GM20431 (cell line): ENCODE data around the gene IL18.
"Not testable (repeated sequence)": the region's sequence is repeated elsewhere in the genome, so short reads cannot be mapped to it uniquely, and the experiment has no call there.

Experiments
- in situ Hi-C: fragments of 300-500 bp; cut with MseI, MboI; formaldehyde crosslinking; loops from one replicate; pipeline ENCODE4 v1.15.0; 2020; ENCODE audit warnings: low sequenced_read_pairs; ENCODE audit not compliant: unreplicated experiment

Gene IL18

DNA sequence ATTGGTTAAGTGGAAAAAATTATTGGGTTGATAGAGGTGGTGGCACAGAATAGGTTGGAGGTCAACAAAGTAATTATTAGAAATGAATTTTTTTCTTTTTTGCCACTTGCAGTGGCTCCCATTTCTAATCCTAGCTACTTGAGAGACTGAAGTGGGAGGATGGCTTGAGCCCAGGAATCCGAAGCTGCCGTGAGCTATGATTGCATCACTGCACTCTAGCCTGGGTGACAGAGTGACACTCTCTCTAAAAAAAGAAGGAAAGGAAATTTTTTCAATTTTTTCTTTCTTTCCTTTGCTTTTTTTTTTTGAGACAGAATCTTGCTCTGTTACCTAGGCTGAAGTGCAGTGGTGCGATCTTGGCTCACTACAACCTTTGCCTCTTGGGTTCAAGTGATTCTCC, 9.3 kb upstream of the IL18 start:
- in situ Hi-C loops: no loop called here

DNA sequence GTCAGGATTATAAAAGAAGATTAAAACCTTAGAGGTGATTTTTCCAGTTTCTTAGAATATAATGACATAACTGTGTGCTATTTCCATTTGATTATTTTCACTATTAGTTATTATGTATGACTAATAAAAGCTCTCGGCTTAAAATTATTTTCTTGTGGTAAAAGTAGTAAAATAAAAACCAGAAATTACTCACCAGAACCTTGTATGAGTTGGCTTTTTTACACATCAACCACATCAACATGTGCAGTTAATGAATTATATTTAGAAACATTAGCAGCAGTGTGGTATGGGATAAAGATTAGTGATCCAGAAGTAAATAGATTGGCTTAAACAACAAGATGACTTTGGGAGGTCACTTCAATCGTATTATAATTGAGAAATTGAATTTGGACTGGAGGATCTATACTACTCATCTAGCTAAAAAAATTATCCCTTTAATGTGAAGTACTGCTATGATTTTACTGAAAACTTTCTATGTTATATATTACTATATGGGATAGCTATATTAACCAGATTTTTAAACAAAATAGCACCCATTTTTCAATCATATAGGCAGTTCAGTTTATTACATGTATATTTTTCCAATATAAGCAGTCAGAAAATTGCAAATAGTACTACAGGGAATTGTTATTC, 8.6 kb upstream of the IL18 start:
- in situ Hi-C loops: no loop called here

DNA sequence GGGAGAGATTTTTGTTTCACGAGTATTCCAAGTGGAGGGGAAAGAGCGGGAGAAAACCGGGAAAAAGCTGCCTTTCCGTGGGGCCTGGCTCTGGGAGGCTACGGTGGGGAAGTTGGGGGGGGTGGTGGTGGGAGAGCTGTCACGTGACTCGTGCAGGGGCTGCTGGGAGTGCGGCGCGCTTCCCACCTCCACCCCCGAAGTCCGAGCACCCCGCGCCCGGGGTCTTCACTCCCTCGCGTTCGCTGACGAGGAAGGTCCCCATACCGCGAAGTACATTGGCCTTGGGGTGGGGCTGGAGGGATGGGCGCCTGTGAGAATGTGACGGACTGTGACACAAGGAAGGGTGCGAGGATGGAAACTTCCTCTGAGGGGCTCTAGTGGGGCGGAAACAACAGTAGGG, 3.3 kb upstream of the IL18 start, which contains the start of gene TEX12:
TEX12 (plus strand) TSS at position 228 of the 400 bp plus-strand sequence. CDS start 1,897 bp downstream, outside the sequence.
- in situ Hi-C loops: no loop called here

- in situ Hi-C loops: no loop called here
These were observed 2.7 kb upstream of the IL18 start for GRCh38 chr11:112166562-112166961.

- in situ Hi-C loops: no loop called here
These were observed 1.2 kb upstream of the IL18 start for GRCh38 chr11:112165049-112165448.

- in situ Hi-C loops: no loop called here
These were observed 940 bp downstream of the IL18 start for GRCh38 chr11:112162761-112163546.

GRCh38 chr11:112162200-112162599, 1.7 kb downstream of the IL18 start:
- in situ Hi-C loops: not testable (repeated sequence)

DNA sequence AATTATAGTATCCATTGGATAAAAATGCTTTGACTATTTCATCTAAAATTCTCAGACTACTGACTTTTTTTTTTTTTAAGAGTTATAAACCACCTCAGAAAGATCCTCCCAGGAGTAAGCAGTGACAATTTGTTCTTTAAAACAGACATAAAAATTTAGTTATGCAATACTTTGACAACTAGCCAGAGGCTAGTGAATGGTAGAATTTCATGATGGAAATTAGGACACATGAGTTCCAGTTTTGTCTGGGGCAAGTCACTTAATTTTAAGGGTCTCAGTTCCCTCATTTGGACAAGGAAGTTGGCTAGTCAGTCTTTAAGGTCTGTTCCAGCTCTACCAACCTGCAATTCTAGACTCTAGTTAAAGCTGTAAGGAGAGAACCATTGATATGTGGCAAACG, 2.9 kb downstream of the IL18 start:
- in situ Hi-C loops: no loop called here

DNA sequence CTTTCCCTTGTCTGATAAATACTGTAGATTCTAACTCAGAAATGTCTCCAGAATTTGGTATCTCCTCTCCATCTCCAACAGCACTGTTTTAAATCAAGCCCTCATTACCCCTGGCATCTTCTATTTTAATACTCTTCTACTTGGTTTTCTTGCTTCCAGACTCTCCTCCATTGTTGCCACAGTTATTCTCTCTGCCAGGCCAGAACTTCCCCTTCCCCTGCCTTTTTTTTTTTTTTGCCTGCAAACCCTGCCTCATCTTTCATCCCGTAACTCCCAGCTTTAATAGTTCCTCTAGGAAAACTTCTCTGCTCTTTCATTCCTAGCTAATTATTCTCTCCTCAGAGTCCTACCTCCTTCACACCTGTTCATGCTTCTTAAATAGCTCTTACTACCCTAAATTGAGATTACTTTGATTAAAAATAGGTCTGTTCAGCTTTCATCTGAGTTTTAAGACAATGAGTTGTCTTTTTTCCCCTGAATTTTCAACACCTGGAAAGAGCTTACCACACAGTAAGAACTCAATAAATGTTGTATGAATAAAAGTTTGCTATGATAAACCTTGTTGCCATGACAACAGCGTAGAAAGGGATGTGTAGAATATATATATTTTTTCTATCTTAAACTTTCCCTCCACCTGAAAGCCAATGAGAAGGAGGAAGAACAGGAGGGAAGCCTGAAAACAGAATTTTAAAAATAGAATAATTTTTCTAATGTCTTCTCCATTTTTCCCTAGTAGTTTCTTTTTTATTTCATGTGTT, 3.6 kb downstream of the IL18 start:
- in situ Hi-C loops: no loop called here

- in situ Hi-C loops: no loop called here
These were observed 4.5 kb downstream of the IL18 start for GRCh38 chr11:112159098-112160065.

- in situ Hi-C loops: no loop called here
These were observed 6.7 kb downstream of the IL18 start for GRCh38 chr11:112156956-112157766.

DNA sequence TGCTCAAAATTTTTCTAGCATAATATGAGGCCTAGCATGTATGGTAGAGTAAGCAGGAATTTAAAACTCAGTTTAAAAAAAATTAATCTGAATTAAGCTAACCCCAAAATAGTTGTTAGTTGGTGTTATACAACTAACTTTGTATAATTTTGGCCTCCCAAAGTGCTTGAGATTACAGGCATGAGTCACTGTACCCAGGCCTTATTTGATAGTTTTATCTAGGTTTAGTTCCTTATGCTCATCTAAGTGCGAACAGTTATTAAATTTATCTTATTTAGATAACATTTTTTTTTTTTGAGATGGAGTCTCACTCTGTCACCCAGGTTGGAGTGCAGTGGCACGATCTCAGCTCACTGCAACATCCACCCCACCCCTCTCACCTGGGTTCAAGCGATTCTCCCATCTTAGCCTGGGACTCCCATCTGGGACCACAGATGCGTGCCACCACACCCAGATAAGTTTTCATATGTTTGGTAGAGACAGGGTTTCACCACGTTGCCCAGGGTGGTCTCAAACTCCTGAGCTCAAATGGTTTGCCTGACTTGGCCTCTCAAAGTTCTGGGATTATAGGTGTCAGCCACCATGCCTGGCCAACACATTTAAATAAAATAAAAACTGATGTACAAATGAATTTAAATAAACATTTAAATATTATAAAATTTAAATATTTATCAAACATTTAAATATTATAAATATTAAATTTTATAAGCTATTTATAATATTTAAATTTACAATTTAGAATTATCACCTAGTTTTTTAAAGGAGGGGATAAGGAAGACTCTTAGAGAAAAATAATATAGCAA, 7.5 kb downstream of the IL18 start:
- in situ Hi-C loops: no loop called here

DNA sequence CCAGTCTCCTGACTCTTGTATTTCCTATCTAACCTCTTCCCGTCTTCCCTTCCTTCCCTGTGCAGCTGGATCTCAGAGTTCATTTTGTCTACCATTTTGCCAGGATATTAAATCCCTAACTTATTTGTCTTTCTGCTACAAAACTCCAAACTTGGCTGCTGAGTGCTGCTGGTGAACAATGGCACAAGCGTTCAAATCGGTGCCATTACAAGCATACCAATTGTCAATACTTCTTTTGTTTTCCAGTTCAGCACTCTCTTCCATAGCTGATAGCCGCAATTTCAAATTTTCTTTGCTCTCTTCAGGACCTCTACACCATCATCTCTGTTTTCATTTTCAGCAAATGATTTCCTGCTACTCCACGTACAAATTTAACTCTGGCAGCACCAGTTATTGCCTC, 13.4 kb downstream of the IL18 start:
- in situ Hi-C loops: no loop called here

- in situ Hi-C loops: no loop called here
These were observed 20.3 kb downstream of the IL18 start for GRCh38 chr11:112143597-112143996.

DNA sequence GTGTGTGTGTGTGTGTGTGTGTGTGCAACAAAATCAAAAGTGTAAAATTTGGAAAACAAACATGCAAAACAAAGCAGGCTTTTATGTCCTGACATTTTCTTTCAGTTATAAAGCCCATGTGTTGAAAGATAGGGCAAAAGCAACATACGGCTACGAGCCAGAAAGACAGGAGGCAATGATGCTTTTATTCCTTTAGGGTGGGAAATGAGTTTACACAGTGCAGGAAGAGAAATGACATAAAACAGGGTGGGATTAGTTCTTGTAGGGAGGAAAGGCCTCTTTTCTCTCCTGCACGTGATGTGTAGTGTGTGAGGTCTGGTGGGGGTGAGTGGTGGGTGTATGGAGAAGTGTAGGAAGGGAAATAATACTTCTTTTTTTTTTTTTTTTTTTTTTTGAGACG, 29.4 kb downstream of the IL18 start:
- in situ Hi-C loops: no loop called here

DNA sequence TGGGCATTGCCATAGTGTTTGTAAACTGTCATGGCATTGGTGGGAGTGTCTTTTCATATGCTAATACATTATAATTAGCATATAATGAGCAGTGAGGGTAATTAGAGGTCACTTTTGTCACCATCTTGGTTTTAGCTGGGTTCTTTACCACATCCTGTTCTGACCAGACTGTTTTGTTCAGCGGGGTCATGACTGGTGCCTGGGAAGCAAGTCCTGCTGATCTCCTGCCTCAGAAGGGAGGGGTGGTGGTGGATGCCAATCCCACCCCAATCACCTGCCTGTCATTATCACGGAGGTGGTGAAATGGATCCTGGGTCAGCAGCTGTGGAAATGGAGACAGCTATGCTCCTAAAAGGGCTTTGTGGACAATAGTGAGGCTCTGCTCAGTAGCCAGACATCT, 31.2 kb downstream of the IL18 start:
- in situ Hi-C loops: no loop called here

DNA sequence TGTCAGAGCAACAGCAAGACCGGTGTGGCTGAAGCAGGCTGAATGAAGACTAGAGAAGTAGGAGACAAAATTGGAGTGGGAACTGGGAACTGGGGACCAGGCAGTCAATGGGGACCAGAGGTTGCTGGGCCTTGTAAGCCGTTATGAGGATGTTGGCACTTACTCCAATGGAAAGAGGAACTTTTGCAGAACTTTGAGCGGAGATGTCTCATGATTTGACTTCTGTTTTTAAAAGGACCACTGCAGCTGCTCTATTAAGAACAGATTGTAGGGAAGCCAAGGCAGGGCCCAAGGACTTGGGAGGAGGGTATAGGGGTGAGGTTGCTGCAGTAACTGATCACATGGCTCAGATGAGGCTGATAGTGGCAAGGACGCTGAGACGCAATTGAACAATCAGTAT, 34.2 kb downstream of the IL18 start:
- in situ Hi-C loops: no loop called here

GRCh38 chr11:112128483-112129121, 35.3 kb downstream of the IL18 start:
- in situ Hi-C loops: no loop called here
